HEK293 (cell line): Measurements from ENCODE around the gene PRR29.

Experiments used
- BCL11A ChIP-seq: fragments of 450-650 bp; formaldehyde crosslinking; IDR thresholded peaks from 2 replicates; pipeline ENCODE4 v1.5.1; 2016; ENCODE audit warnings: low read depth, missing biosample characterization, missing genetic modification characterization
- CTCF ChIP-seq: fragments of 450-650 bp; formaldehyde crosslinking; IDR thresholded peaks from 2 replicates; pipeline ENCODE4 v1.5.1; 2016; ENCODE audit warnings: missing biosample characterization, missing genetic modification characterization
- PATZ1 ChIP-seq: fragments of 450-650 bp; formaldehyde crosslinking; IDR thresholded peaks from 2 replicates; pipeline ENCODE4 v1.5.1; 2016; ENCODE audit warnings: missing biosample characterization, missing genetic modification characterization
- SP7 ChIP-seq: fragments of 450-650 bp; formaldehyde crosslinking; IDR thresholded peaks from 2 replicates; pipeline ENCODE4 v1.5.1; 2016; ENCODE audit warnings: missing biosample characterization, missing genetic modification characterization
- ZFP69B ChIP-seq: fragments of 450-650 bp; formaldehyde crosslinking; IDR thresholded peaks from 2 replicates; pipeline ENCODE4 v1.5.1; 2016; ENCODE audit warnings: missing biosample characterization, missing genetic modification characterization

GRCh38 chr17:64045176-64045575, 47.0 kb downstream of the PRR29 start:
- TF ChIP-seq SP7 (no peak), CTCF (no peak), PATZ1 (tag by site-specific recombination) (no peak), BCL11A (tag by site-specific recombination) (no peak), ZFP69B (tag by site-specific recombination) (no peak)
